Thyroid gland (tissue), 4 donors: ENCODE measurements around the gene TIMM21. TPM values are rescaled to one million over a fixed set of nuclear protein-coding genes. Genes with fewer than 3 reads are reported as not detected.

ENCODE experiments used
- DNase-seq, 2 donors: peaks; one replicate each; pipeline ENCODE4 v3.0.0-alpha.2; 2019
- H3K27ac ChIP-seq, 3 donors: fragments of 200-600 bp; sonication (generic); 1 replicate in 2 of 3; 2 replicates in 1 of 3; pipeline ENCODE4 v1.5.1; 2016 to 2019; ENCODE audit warnings: mild to moderate bottlenecking in 1 of 3, moderate library complexity in 1 of 3
- H3K27me3 ChIP-seq: fragments of 200-600 bp; sonication (generic); one replicate; pipeline ENCODE4 v1.5.1; 2019
- H3K36me3 ChIP-seq, 2 donors: fragments of 200-600 bp; sonication (generic); one replicate each; pipeline ENCODE4 v1.5.1; 2016 to 2019
- H3K4me1 ChIP-seq, 2 donors: fragments of 200-600 bp; sonication (generic); one replicate each; pipeline ENCODE4 v1.5.1; 2017 to 2019
- H3K4me3 ChIP-seq, 3 donors: fragments of 200-600 bp; sonication (generic); replicated peaks in 1 of 3; 1 replicate in 2 of 3; 2 replicates in 1 of 3; pipeline ENCODE4 v1.5.1; 2016; ENCODE audit warnings: mild to moderate bottlenecking in 1 of 3
- H3K9me3 ChIP-seq: fragments of 200-600 bp; sonication (generic); one replicate; pipeline ENCODE4 v1.5.1; 2017
- CTCF ChIP-seq, 6 experiments: fragments of 200-600 bp in 3 of 6; fragments of 450-650 bp in 3 of 6; sonication (generic) in 3 of 6; IDR thresholded peaks; one replicate each; pipeline ENCODE4 v1.5.1; 2016 to 2019; ENCODE audit warnings: antibody characterized with exemption in 6 of 6, mild to moderate bottlenecking in 2 of 6, inconsistent platforms in 1 of 6, moderate library complexity in 1 of 6
- POLR2A ChIP-seq, 2 donors: fragments of 450-650 bp; IDR thresholded peaks; one replicate each; pipeline ENCODE4 v1.6.1; 2017; ENCODE audit warnings: antibody characterized with exemption in 2 of 2, mild to moderate bottlenecking in 2 of 2, moderate library complexity in 1 of 2
- WGBS, 2 donors: methylation state at CpG; one replicate each; pipeline ENCODE4 v1.1.5; 2017; 5-methylcytosine and 5-hydroxymethylcytosine counted together
- intact Hi-C: fragments of 100-400 bp; cut with DNase I; formaldehyde crosslinking; loops from one replicate; pipeline ENCODE4 v1.15.1; 2023
- total RNA-seq, 4 donors: library from RNA; depleted of rRNA; stranded (reverse); fragments of >200 nt; gene quantifications; one replicate each; pipeline ENCODE4 v1.2.3, GENCODE V29; 2016

TIMM21 gene
- total RNA-seq, 4 donors from 2014 or later, result 18.2 to 47.0 (median 27.9) TPM

GRCh38 chr18:74163019-74163660, 14.8 kb downstream of the TIMM21 start:
- intact Hi-C loops, result no loop called here

GRCh38 chr18:74166386-74166785, 18.1 kb downstream of the TIMM21 start:
- H3K27ac ChIP-seq, result no peak overlapping the region
- H3K36me3 ChIP-seq, result peaks cover 0 to 6% of the 10 kb centered on the region in 2 donors
- 62 to 75% methylated on average over 7 of the region's 7 CpGs for WGBS, 2 donors
- no peak for DNase-seq
- H3K9me3 ChIP-seq, result no peaks in the 10 kb centered on the region
- no peak for TF ChIP-seq POLR2A (IDR thresholded peaks at IDR 0.05)
- no peak for TF ChIP-seq CTCF (IDR thresholded peaks at IDR 0.05)
- intact Hi-C loops, result no loop called here
- H3K27me3 ChIP-seq, result no peaks in the 10 kb centered on the region
- no peak overlapping the region for H3K4me3 ChIP-seq
- H3K4me1 ChIP-seq, result no peaks in the 10 kb centered on the region

More at GRCh38 chr18:74163019-74163660, 14.8 kb downstream of the TIMM21 start:
- peaks cover 0 to 33% of the 10 kb centered on the region in 2 donors for H3K36me3 ChIP-seq
- H3K4me1 ChIP-seq, result no peaks in the 10 kb centered on the region
- 84 to 85% methylated on average over 11 of the region's 11 CpGs for WGBS, 2 donors
- H3K27me3 ChIP-seq, result no peaks in the 10 kb centered on the region
- H3K4me3 ChIP-seq, result no peak overlapping the region
- H3K27ac ChIP-seq, result no peak overlapping the region
- no peak for DNase-seq
- TF ChIP-seq CTCF (IDR thresholded peaks at IDR 0.05), result no peak
- TF ChIP-seq POLR2A (IDR thresholded peaks at IDR 0.05), result no peak
- H3K9me3 ChIP-seq, result no peaks in the 10 kb centered on the region

GRCh38 chr18:74171910-74172606, 23.7 kb downstream of the TIMM21 start:
- no peaks in the 10 kb centered on the region for H3K36me3 ChIP-seq
- TF ChIP-seq CTCF (IDR thresholded peaks at IDR 0.05) (no peak), POLR2A (IDR thresholded peaks at IDR 0.05) (no peak)
- intact Hi-C loops, result no loop called here
- DNase-seq, result no peak
- H3K9me3 ChIP-seq, result no peaks in the 10 kb centered on the region
- no peak overlapping the region for H3K27ac ChIP-seq
- WGBS, 2 donors, result 78 to 84% methylated on average over 12 of the region's 12 CpGs
- H3K27me3 ChIP-seq, result no peaks in the 10 kb centered on the region
- no peak overlapping the region for H3K4me3 ChIP-seq
- H3K4me1 ChIP-seq, result no peaks in the 10 kb centered on the region

DNA sequence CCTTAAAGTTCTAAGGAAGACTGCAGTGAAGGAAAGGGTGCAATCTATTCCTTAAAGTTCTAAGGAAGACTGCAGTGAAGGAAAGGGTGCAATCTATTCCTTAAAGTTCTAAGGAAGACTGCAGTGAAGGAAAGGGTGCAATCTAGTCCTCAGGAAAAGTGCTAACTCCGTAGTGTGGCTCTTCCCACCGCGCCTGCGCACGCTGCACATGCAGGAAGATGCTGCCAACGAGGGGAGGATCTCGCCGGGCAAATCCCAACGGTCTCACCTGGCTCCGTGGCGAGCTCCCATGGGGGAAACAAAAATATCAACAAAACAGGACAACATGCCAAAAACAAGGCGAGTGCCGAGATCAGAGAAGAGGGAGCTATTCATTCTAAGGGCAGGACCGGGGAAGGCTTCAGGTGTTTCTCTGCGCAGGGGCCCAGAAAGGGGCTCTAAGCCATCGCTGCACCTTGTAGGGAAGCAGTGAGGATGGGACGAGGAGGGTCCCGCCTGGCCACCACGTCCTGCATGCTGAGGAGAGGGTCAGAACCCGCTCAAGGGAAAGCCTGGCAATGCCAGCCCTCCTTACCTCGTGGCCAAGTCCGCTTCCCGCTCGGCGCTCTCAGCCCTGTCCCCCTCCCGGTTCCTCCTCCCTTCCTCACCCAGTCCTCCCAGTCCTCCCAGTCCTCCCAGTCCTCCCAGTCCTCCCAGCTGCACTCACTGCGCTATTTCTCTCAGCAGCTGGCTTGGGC, 24.5 kb downstream of the TIMM21 start:
- no peak for DNase-seq
- Histone ChIP-seq H3K27ac (no peak overlapping the region), H3K4me1 (no peaks in the 10 kb centered on the region), H3K27me3 (no peaks in the 10 kb centered on the region), H3K9me3 (no peaks in the 10 kb centered on the region), H3K36me3 (no peaks in the 10 kb centered on the region), H3K4me3 (no peak overlapping the region)
- WGBS, 2 donors, result 87% methylated on average over 27 of the region's 27 CpGs
- TF ChIP-seq CTCF (IDR thresholded peaks at IDR 0.05) (no peak), POLR2A (IDR thresholded peaks at IDR 0.05) (no peak)
- intact Hi-C loops, result no loop called here

- Histone ChIP-seq H3K36me3 (no peaks in the 10 kb centered on the region), H3K4me1 (no peaks in the 10 kb centered on the region), H3K9me3 (no peaks in the 10 kb centered on the region), H3K27me3 (no peaks in the 10 kb centered on the region), H3K4me3 (no peak overlapping the region), H3K27ac (no peak overlapping the region)
- TF ChIP-seq CTCF (IDR thresholded peaks at IDR 0.05) (no peak), POLR2A (IDR thresholded peaks at IDR 0.05) (no peak)
- intact Hi-C loops, result no loop called here
- 85 to 99% methylated on average over 11 of the region's 11 CpGs for WGBS, 2 donors
- DNase-seq, result no peak
Observed at GRCh38 chr18:74173434-74173750, 25.1 kb downstream of the TIMM21 start.
